ENCODE data around the gene FOXL2. TPM values are rescaled to one million over a fixed set of nuclear protein-coding genes. Genes with fewer than 3 reads are reported as not detected.

FOXL2 gene
- total RNA-seq, 1 experiment from 2014 or later: not detected

DNA sequence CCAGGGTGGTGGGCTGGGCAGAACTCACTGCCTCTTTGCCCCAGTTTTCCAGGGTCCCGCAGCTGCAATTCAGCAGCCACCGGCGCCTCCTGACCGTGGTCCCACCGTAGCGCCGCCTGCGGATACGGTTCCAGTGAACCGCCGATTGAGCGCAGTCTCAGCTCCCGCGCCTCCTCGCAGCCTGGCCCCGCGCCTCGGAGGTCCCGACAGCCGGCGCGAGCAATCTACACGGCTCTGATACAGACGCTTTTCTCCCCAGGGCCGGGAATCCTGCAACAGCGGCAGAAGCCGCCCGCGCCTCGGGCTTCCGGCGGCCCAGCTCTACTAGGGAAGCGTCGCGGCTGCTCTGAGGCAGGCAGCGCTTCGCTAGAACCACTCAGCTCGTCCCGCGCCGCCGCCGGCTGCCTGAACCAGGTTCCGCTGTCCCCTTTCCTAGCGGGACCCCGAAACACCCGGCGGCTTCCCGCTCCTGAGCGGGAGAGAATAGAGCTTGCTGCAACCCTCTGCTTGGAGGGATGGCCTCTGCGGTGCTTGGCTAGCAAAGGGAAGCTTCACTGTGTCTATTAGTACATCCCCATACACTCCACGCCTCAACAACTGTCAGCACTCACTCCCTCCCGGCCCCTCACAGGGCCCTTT is 3.2 kb upstream of the FOXL2 start:
- intact Hi-C loops (cut with micrococcal nuclease; ENCODE audit: unreplicated experiment): no loop called here
- ChIA-PET CTCF (interaction anchor here (0.6 kb wide), 1 partner anchor 379 kb away, joined by 5 read pairs; no protein-coding TSS in a partner anchor), POLR2A (ENCODE audit: unreplicated experiment) (no interaction called here)
- no TSS peak for BruUV-seq (replicated peaks)
- H2AFZ ChIP-seq: no peak overlapping the region
- H3K4me1 ChIP-seq (replicated peaks; ENCODE audit: insufficient read depth): no peaks in the 10 kb centered on the region
- no peak for TF ChIP-seq CTCF (conservative IDR thresholded peaks at IDR 0.05)
- no peaks in the 10 kb centered on the region for H3K9me2 ChIP-seq (ENCODE audit: insufficient read depth)
- no peaks in the 10 kb centered on the region for H4K20me1 ChIP-seq (ENCODE audit: insufficient read depth)
- H3F3A ChIP-seq (ENCODE audit: insufficient read depth, low read depth): no peaks in the 10 kb centered on the region
- H3K4me3 ChIP-seq: no peak overlapping the region
- 0 out of 2 replicates have a peak, but pooled peaks cover 6% of the 10 kb centered on the region for H3K27me3 ChIP-seq (ENCODE audit: insufficient read depth, low read depth)
- no peaks in the 10 kb centered on the region for H3K9me3 ChIP-seq (ENCODE audit: insufficient read depth, low read depth)
- H3K79me2 ChIP-seq (ENCODE audit: low read depth): no peaks in the 10 kb centered on the region
- no peak overlapping the region for H3K4me2 ChIP-seq
- H3K36me3 ChIP-seq (ENCODE audit: low read depth): no peaks in the 10 kb centered on the region
- no peak for DNase-seq
- no peak overlapping the region for H3K27ac ChIP-seq

DNA sequence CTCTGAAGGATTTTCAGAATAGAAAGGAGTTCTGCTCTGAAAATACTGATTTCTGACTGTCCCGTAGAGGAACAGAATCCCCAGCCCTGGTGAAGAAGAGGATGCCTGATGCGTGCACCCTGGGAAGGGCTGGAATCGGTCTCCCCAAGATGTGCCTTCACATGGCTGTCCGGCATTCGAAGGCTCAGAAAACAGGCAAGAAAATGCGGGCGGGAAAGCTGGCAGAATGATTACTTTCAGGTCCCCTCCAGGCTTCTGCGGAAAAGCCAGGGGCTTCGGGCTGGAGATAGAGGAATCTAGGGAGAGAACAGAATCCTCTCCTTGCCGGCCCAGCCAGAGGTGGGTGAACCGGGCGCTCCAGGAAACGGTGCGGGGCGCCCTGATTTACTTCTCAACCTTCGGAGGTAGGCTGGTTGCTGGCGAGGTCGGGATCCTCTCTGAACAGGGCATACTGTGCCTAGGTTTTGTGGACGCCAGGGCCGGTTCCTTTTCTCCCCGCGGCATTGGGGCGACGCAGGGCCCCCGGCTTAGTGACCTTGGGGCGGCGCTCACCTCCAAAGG is 2.6 kb upstream of the FOXL2 start:
- Histone ChIP-seq H3K4me2 (no peak overlapping the region), H3K9me3 (ENCODE audit: insufficient read depth, low read depth) (no peaks in the 10 kb centered on the region), H4K20me1 (ENCODE audit: insufficient read depth) (no peaks in the 10 kb centered on the region), H3K27me3 (ENCODE audit: insufficient read depth, low read depth) (0 out of 2 replicates have a peak, but pooled peaks cover 6% of the 10 kb centered on the region), H3K36me3 (ENCODE audit: low read depth) (no peaks in the 10 kb centered on the region), H3F3A (ENCODE audit: insufficient read depth, low read depth) (no peaks in the 10 kb centered on the region), H3K4me3 (no peak overlapping the region), H3K4me1 (replicated peaks; ENCODE audit: insufficient read depth) (no peaks in the 10 kb centered on the region), H3K27ac (no peak overlapping the region), H3K9me2 (ENCODE audit: insufficient read depth) (no peaks in the 10 kb centered on the region), H2AFZ (no peak overlapping the region), H3K79me2 (ENCODE audit: low read depth) (no peaks in the 10 kb centered on the region)
- no peak for TF ChIP-seq EZH2 (IDR thresholded peaks at IDR 0.05; ENCODE audit: low read depth)
- no peak for TF ChIP-seq CTCF (conservative IDR thresholded peaks at IDR 0.05)
- ChIA-PET POLR2A (ENCODE audit: unreplicated experiment) (no interaction called here), CTCF (no interaction called here)
- no TSS peak for BruUV-seq (replicated peaks)
- DNase-seq: no peak
- intact Hi-C loops (cut with micrococcal nuclease; ENCODE audit: unreplicated experiment): no loop called here

- H3K4me3 ChIP-seq: no peak overlapping the region
- no peaks in the 10 kb centered on the region for H3K36me3 ChIP-seq (ENCODE audit: low read depth)
- H3K27me3 ChIP-seq (ENCODE audit: insufficient read depth, low read depth): 0 out of 2 replicates have a peak, but pooled peaks cover 6% of the 10 kb centered on the region
- no peak overlapping the region for H3K27ac ChIP-seq
- no TSS peak for BruUV-seq (replicated peaks)
- DNase-seq: no peak
- H3K4me1 ChIP-seq (replicated peaks; ENCODE audit: insufficient read depth): no peaks in the 10 kb centered on the region
- POLR2A ChIA-PET (ENCODE audit: unreplicated experiment): no interaction called here
- H3K79me2 ChIP-seq (ENCODE audit: low read depth): no peaks in the 10 kb centered on the region
- TF ChIP-seq EZH2 (IDR thresholded peaks at IDR 0.05; ENCODE audit: low read depth): no peak
- no peak for TF ChIP-seq CTCF (conservative IDR thresholded peaks at IDR 0.05)
- intact Hi-C loops (cut with micrococcal nuclease; ENCODE audit: unreplicated experiment): no loop called here
- no peak overlapping the region for H2AFZ ChIP-seq
- no peak overlapping the region for H3K4me2 ChIP-seq
- H3K9me2 ChIP-seq (ENCODE audit: insufficient read depth): no peaks in the 10 kb centered on the region
- CTCF ChIA-PET: no interaction called here
- H3K9me3 ChIP-seq (ENCODE audit: insufficient read depth, low read depth): no peaks in the 10 kb centered on the region
- no peaks in the 10 kb centered on the region for H4K20me1 ChIP-seq (ENCODE audit: insufficient read depth)
- no peaks in the 10 kb centered on the region for H3F3A ChIP-seq (ENCODE audit: insufficient read depth, low read depth)
Measured at GRCh38 chr3:138949002-138949418, 2.1 kb upstream of the FOXL2 start.

Data from PC-9 (cell line).